K562 (cell line): Measurements from ENCODE around the gene API5. TPM values are rescaled to one million over a fixed set of nuclear protein-coding genes. Genes with fewer than 3 reads are reported as not detected.

Experiments
- CBX5 ChIP-seq: IDR thresholded peaks from 2 replicates; pipeline ENCODE4 v1.6.1; 2014; ENCODE audit warnings: low read depth, borderline replicate concordance
- CEBPG ChIP-seq, 3 experiments: fragments of 200-800 bp in 1 of 3; sonication (Bioruptor generic) in 1 of 3; sonication (generic) in 1 of 3; formaldehyde crosslinking in 1 of 3; IDR thresholded peaks in 2 of 3; conservative IDR thresholded peaks in 1 of 3; 2 replicates each; pipeline versions ENCODE4 v1.6.1 to v1.8.0; 2016 to 2022; ENCODE audit warnings: missing compliant biosample characterization in 2 of 3, missing genetic modification characterization in 2 of 3, mild to moderate bottlenecking in 1 of 3, missing genetic modification reagents in 1 of 3
- CLOCK ChIP-seq: fragments of 250-450 bp; sonication (Bioruptor Pico); IDR thresholded peaks from 2 replicates; pipeline ENCODE4 v1.4.0; 2020; ENCODE audit warnings: mild to moderate bottlenecking, moderate library complexity, borderline replicate concordance
- E2F6 ChIP-seq, 2 experiments: IDR thresholded peaks; 2 replicates each; pipeline ENCODE4 v1.6.1; 2011; ENCODE audit warnings: borderline replicate concordance in 1 of 2, control low read depth in 1 of 2, low read depth in 1 of 2, low read length in 1 of 2, mild to moderate bottlenecking in 1 of 2, mixed read lengths in 1 of 2, moderate library complexity in 1 of 2; ENCODE audit not compliant: insufficient read depth in 1 of 2, insufficient read length in 1 of 2, poor library complexity in 1 of 2, severe bottlenecking in 1 of 2; ENCODE audit errors: extremely low read depth in 1 of 2
- FIP1L1 ChIP-seq: fragments of 200-400 bp; formaldehyde crosslinking; IDR thresholded peaks from 2 replicates; pipeline ENCODE4 v1.6.1; 2018; ENCODE audit warnings: mild to moderate bottlenecking, low read depth, low read length; ENCODE audit not compliant: poor library complexity, severe bottlenecking
- FOXM1 ChIP-seq, 2 experiments: fragments of 450-650 bp in 1 of 2; sonication (generic) in 1 of 2; formaldehyde crosslinking in 1 of 2; IDR thresholded peaks; 2 replicates each; pipeline versions ENCODE4 v1.6.1 to v1.9.0; 2017 to 2022; ENCODE audit warnings: low read depth in 2 of 2, mild to moderate bottlenecking in 2 of 2, missing genetic modification reagents in 1 of 2, moderate library complexity in 1 of 2
- GABPB1 ChIP-seq: sonication (generic); formaldehyde crosslinking; IDR thresholded peaks from 2 replicates; pipeline ENCODE4 v1.8.0; 2022; ENCODE audit warnings: mild to moderate bottlenecking, missing genetic modification reagents
- HDAC2 ChIP-seq: fragments of 450-650 bp; IDR thresholded peaks from 2 replicates; pipeline ENCODE4 v1.6.1; 2016; ENCODE audit warnings: mild to moderate bottlenecking
- HMBOX1 ChIP-seq: sonication (generic); IDR thresholded peaks from 2 replicates; pipeline ENCODE4 v1.6.1; 2016
- HNRNPK ChIP-seq: fragments of 200-400 bp; formaldehyde crosslinking; IDR thresholded peaks from one replicate; pipeline ENCODE4 v1.6.1; 2018; ENCODE audit warnings: mild to moderate bottlenecking, low read depth, low read length; ENCODE audit not compliant: poor library complexity, severe bottlenecking
- ILF3 ChIP-seq: fragments of 450-650 bp; IDR thresholded peaks from 2 replicates; pipeline ENCODE4 v1.6.1; 2018; ENCODE audit warnings: antibody characterized with exemption, mild to moderate bottlenecking, moderate library complexity, borderline replicate concordance
- KAT2B ChIP-seq: IDR thresholded peaks from one replicate; pipeline ENCODE4 v1.6.1; 2012; ENCODE audit warnings: low read depth, mild to moderate bottlenecking, control low read depth, inconsistent platforms, low read length, moderate library complexity
- MCM2 ChIP-seq: fragments of 450-650 bp; IDR thresholded peaks from 2 replicates; pipeline ENCODE4 v1.6.1; 2017; ENCODE audit warnings: low read depth, mild to moderate bottlenecking
- NCOA2 ChIP-seq, 2 experiments: fragments of 450-650 bp; IDR thresholded peaks; 2 replicates each; pipeline ENCODE4 v1.6.1; 2018; ENCODE audit warnings: mild to moderate bottlenecking in 2 of 2, moderate library complexity in 1 of 2; ENCODE audit not compliant: partially characterized antibody in 2 of 2
- PURB ChIP-seq: sonication (generic); formaldehyde crosslinking; IDR thresholded peaks from 2 replicates; pipeline ENCODE4 v1.9.0; 2021; ENCODE audit warnings: low read depth, mild to moderate bottlenecking, missing genetic modification reagents
- SRSF7 ChIP-seq: fragments of 200-400 bp; formaldehyde crosslinking; optimal IDR thresholded peaks from 2 replicates; pipeline ENCODE3; 2017; ENCODE audit warnings: mild to moderate bottlenecking, low read depth, low read length
- ZNF12 ChIP-seq: sonication (generic); formaldehyde crosslinking; IDR thresholded peaks from 2 replicates; pipeline ENCODE4 v1.4.0; 2020; ENCODE audit warnings: mild to moderate bottlenecking, missing genetic modification reagents
- ZNF212 ChIP-seq: fragments of 450-650 bp; formaldehyde crosslinking; IDR thresholded peaks from 2 replicates; pipeline ENCODE4 v1.4.0; 2020; ENCODE audit warnings: mild to moderate bottlenecking
- polyA plus RNA-seq, 8 experiments: library from polyadenylated mRNA; depleted of rRNA in 4 of 8; stranded (reverse) in 5 of 8; unstranded in 3 of 8; fragments of >200 nt; fragmentation: Nextera tagmentation in 2 of 8; fragmentation: Illumina TruSeq in 1 of 8; extraction: Ambion mirVana in 2 of 8; extraction: Trizol in 1 of 8; gene quantifications; 2 replicates each; pipeline versions ENCODE4 v1.2.1 to v1.2.3, GENCODE V29; 2011 to 2014; ENCODE audit warnings: inconsistent platforms in 1 of 8, missing spikeins in 1 of 8
- total RNA-seq, 7 experiments: library from RNA; depleted of rRNA in 6 of 7; stranded (reverse); fragments of >200 nt in 6 of 7; fragmentation: Illumina TruSeq in 2 of 7; extraction: Trizol in 2 of 7; gene quantifications; 2 replicates each; pipeline versions ENCODE4 v1.2.1 to v1.2.3, GENCODE V29; 2011 to 2021; ENCODE audit warnings: low replicate concordance in 1 of 7
- TF ChIP-seq, protein P1 (sequence below): fragments of 150-350 bp; conservative IDR thresholded peaks from 2 replicates; pipeline ENCODE4 v1.6.1; 2014; ENCODE audit warnings: low read length

Gene API5
- total and polyA plus RNA-seq, 9 of the 15 experiments (the other 6 are each of a cell fraction or from before 2014, with no cell fraction given) = 59.8 to 146 (median 123) TPM

DNA sequence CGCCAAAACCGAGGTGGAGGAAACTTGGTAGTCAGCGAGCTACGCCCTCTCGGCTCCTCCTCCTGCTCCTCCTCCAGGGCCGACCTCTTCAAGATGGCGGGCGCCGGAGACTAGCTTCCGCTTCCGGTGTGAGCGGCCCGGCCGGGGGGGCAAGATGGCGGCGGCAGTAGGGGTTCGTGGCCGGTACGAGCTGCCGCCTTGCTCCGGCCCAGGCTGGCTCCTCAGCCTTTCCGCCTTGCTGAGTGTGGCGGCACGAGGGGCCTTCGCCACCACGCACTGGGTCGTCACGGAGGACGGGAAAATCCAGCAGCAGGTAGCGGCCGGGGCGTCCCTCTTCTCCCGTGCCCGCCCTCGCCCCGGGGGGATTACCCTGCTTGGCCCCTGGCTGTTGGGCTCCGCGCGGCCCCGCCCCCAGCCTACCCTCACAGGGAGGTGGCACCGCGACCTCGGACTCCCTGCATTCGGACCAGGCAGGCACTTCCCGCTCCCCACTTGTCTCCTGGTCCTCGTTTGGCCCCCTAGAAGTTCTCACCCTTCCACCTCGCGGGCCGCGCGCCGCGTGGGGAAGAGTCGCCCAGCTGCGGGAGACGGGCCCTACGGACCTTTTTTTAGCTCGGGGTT is 47.1 kb downstream of the API5 start, which contains the start of gene TTC17 (continued):
- TF ChIP-seq CEBPG (CRISPR knock-in tag; IDR thresholded peaks at IDR 0.05) (no peak), CEBPG (tag; conservative IDR thresholded peaks at IDR 0.05 in 1 of 2, IDR thresholded peaks at IDR 0.05 in 1 of 2) (no peak), FOXM1 (IDR thresholded peaks at IDR 0.05; ENCODE audit: low read depth) (no peak), FOXM1 (CRISPR knock-in tag; IDR thresholded peaks at IDR 0.05; ENCODE audit: low read depth) (peak; percentile 70; the same call in 1 of the 2 replicates), HDAC2 (no peak), FIP1L1 (peak; percentile 76), NCOA2 (IDR thresholded peaks at IDR 0.05; ENCODE audit: partially characterized antibody in 2 of 2) (no peak), KAT2B (no peak), ZNF12 (CRISPR knock-in tag) (no peak; the same call in 1 of the 2 replicates), CBX5 (no peak), SRSF7 (no peak), HNRNPK (no peak), PURB (CRISPR knock-in tag) (no peak), HMBOX1 (no peak), E2F6 (IDR thresholded peaks at IDR 0.05; ENCODE audit: borderline replicate concordance in 1 of 2, extremely low read depth in 1 of 2, insufficient read depth in 1 of 2, insufficient read length in 1 of 2, low read depth in 1 of 2, low read length in 1 of 2, poor library complexity in 1 of 2, severe bottlenecking in 1 of 2) (no peak), GABPB1 (peak; percentile 96), CLOCK (CRISPR knock-in tag) (no peak), MCM2 (no peak), ZNF212 (CRISPR knock-in tag) (no peak), ILF3 (no peak)
- TF ChIP-seq, protein P1, sequence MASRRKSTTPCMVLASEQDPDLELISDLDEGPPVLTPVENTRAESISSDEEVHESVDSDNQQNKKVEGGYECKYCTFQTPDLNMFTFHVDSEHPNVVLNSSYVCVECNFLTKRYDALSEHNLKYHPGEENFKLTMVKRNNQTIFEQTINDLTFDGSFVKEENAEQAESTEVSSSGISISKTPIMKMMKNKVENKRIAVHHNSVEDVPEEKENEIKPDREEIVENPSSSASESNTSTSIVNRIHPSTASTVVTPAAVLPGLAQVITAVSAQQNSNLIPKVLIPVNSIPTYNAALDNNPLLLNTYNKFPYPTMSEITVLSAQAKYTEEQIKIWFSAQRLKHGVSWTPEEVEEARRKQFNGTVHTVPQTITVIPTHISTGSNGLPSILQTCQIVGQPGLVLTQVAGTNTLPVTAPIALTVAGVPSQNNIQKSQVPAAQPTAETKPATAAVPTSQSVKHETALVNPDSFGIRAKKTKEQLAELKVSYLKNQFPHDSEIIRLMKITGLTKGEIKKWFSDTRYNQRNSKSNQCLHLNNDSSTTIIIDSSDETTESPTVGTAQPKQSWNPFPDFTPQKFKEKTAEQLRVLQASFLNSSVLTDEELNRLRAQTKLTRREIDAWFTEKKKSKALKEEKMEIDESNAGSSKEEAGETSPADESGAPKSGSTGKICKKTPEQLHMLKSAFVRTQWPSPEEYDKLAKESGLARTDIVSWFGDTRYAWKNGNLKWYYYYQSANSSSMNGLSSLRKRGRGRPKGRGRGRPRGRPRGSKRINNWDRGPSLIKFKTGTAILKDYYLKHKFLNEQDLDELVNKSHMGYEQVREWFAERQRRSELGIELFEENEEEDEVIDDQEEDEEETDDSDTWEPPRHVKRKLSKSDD = peak; percentile 21; the same call in 1 of the 2 replicates
